HepG2 (cell line): Measurements from ENCODE around the gene AGBL2. TPM values are rescaled to one million over a fixed set of nuclear protein-coding genes. Genes with fewer than 3 reads are reported as not detected.

ENCODE experiments used
- ATAC-seq: fragments of 200-7000 bp; cut with Tn5 transposase; 3 replicates; pipeline ENCODE4 v1.9.1; 2020; ENCODE audit warnings: mild to moderate bottlenecking, moderate library complexity
- BruUV-seq: library from RNA; stranded (reverse); fragments of 400-500 nt; replicated peaks from 2 replicates; lab custom pipeline; 2021; lab: Mats Ljungman, UMichigan
- CTCF ChIA-PET: fragments of 300-600 bp; formaldehyde crosslinking; extraction: SDS; loops from one replicate; lab custom pipeline; 2021; ENCODE audit warnings: low total read pairs, inconsistent platforms, low intra/inter-chr PET ratio; lab: Yijun Ruan, JAX
- POLR2A ChIA-PET: fragments of 350-600 bp; sonication (Branson Sonifier 250); formaldehyde crosslinking; loops from one replicate; lab custom pipeline; 2020; ENCODE audit warnings: antibody characterized with exemption, inconsistent platforms; lab: Yijun Ruan, JAX
- DNase-seq: peaks from one replicate; pipeline ENCODE4 v3.0.0-alpha.2; 2015; ENCODE audit warnings: low spot score
- FAIRE-seq: peaks from 3 replicates; lab custom pipeline; 2011; peaks lifted over from hg19 to GRCh38; lab: Jason Lieb, UNC
- H2AFZ ChIP-seq: one replicate; pipeline ENCODE4 v1.6.1; 2011; ENCODE audit warnings: low read length, inconsistent platforms
- H3K27ac ChIP-seq: fragments of 300-600 bp; 3 replicates; pipeline ENCODE4 v1.8.0; 2011; ENCODE audit warnings: mixed run types, mild to moderate bottlenecking, mixed read lengths, low read length, inconsistent platforms; ENCODE audit not compliant: insufficient read depth; ENCODE audit errors: extremely low read length
- H3K27me3 ChIP-seq, 2 experiments: fragments of 200-600 bp in 1 of 2; 2 replicates in 1 of 2; 3 replicates in 1 of 2; pipeline versions ENCODE4 v1.6.0 to v1.8.0; 2011; ENCODE audit warnings: low read length in 2 of 2, mild to moderate bottlenecking in 2 of 2, moderate library complexity in 2 of 2, inconsistent platforms in 1 of 2; ENCODE audit not compliant: insufficient read depth in 2 of 2, control insufficient read depth in 1 of 2
- H3K36me3 ChIP-seq, 2 experiments: fragments of 200-600 bp in 1 of 2; replicated peaks in 1 of 2; 2 replicates in 1 of 2; 3 replicates in 1 of 2; pipeline versions ENCODE4 v1.5.1 to v1.8.0; 2011; ENCODE audit warnings: low read length in 2 of 2, inconsistent platforms in 1 of 2; ENCODE audit not compliant: insufficient read depth in 2 of 2, control insufficient read depth in 1 of 2
- H3K4me1 ChIP-seq: 2 replicates; pipeline ENCODE4 v1.5.1; 2012; ENCODE audit warnings: low read length, inconsistent platforms; ENCODE audit not compliant: insufficient read depth
- H3K4me2 ChIP-seq: 2 replicates; pipeline ENCODE4 v1.6.0; 2011; ENCODE audit warnings: low read depth, low read length, inconsistent platforms
- H3K4me3 ChIP-seq, 3 experiments: fragments of 200-600 bp in 1 of 3; sonication (generic), shearing (Covaris generic) in 1 of 3; replicated peaks in 1 of 3; 2 replicates each; pipeline ENCODE4 v1.5.1; 2011 to 2016; ENCODE audit warnings: low read length in 3 of 3, inconsistent platforms in 2 of 3, low read depth in 2 of 3, mild to moderate bottlenecking in 2 of 3, control low read depth in 1 of 3, mixed read lengths in 1 of 3; ENCODE audit not compliant: insufficient read depth in 1 of 3
- H3K79me2 ChIP-seq: one replicate; pipeline ENCODE4 v1.6.1; 2011; ENCODE audit warnings: low read length, inconsistent platforms; ENCODE audit not compliant: insufficient read depth
- H3K9ac ChIP-seq: 2 replicates; pipeline ENCODE4 v1.6.0; 2011; ENCODE audit warnings: mild to moderate bottlenecking, low read depth, low read length, inconsistent platforms; ENCODE audit not compliant: insufficient read depth
- H3K9me3 ChIP-seq: 2 replicates; pipeline ENCODE4 v1.5.1; 2012; ENCODE audit warnings: mild to moderate bottlenecking, low read length
- H4K20me1 ChIP-seq: 2 replicates; pipeline ENCODE4 v1.6.0; 2011; ENCODE audit warnings: inconsistent platforms, mild to moderate bottlenecking, low read length, moderate library complexity; ENCODE audit not compliant: insufficient read depth
- ERF ChIP-seq: IDR thresholded peaks from 2 replicates; pipeline ENCODE4 v1.6.1; 2018; ENCODE audit warnings: missing biosample characterization, missing genetic modification reagents
- GLI4 ChIP-seq: sonication (generic); formaldehyde crosslinking; IDR thresholded peaks from 2 replicates; pipeline ENCODE4 v1.5.1; 2020; ENCODE audit warnings: missing genetic modification reagents, mild to moderate bottlenecking, moderate library complexity, borderline replicate concordance
- HNRNPLL ChIP-seq: fragments of 200-400 bp; formaldehyde crosslinking; IDR thresholded peaks from 2 replicates; pipeline ENCODE4 v1.6.1; 2017; ENCODE audit warnings: mild to moderate bottlenecking, low read depth, low read length; ENCODE audit not compliant: poor library complexity, severe bottlenecking
- KAT7 ChIP-seq: IDR thresholded peaks from 2 replicates; pipeline ENCODE4 v1.6.1; 2018; ENCODE audit warnings: borderline replicate concordance, missing compliant biosample characterization
- NFE2L1 ChIP-seq: sonication (generic); formaldehyde crosslinking; IDR thresholded peaks from 2 replicates; pipeline ENCODE4 v1.4.0; 2020; ENCODE audit warnings: missing genetic modification reagents, mild to moderate bottlenecking, borderline replicate concordance
- REPIN1 ChIP-seq: sonication (generic); formaldehyde crosslinking; IDR thresholded peaks from 2 replicates; pipeline ENCODE4 v1.8.0; 2022; ENCODE audit warnings: missing genetic modification reagents, low read depth, mild to moderate bottlenecking, borderline replicate concordance
- SCMH1 ChIP-seq: sonication (generic); formaldehyde crosslinking; IDR thresholded peaks from 2 replicates; pipeline ENCODE4 v1.9.0; 2021; ENCODE audit warnings: missing genetic modification reagents, mild to moderate bottlenecking, borderline replicate concordance
- USF2 ChIP-seq, 2 experiments: sonication (generic) in 1 of 2; formaldehyde crosslinking in 1 of 2; IDR thresholded peaks; 2 replicates each; pipeline versions ENCODE4 v1.5.1 to v1.6.1; 2011 to 2020; ENCODE audit warnings: borderline replicate concordance in 1 of 2, low read depth in 1 of 2, low read length in 1 of 2, mild to moderate bottlenecking in 1 of 2, missing genetic modification reagents in 1 of 2, moderate library complexity in 1 of 2
- ZNF567 ChIP-seq: sonication (generic); formaldehyde crosslinking; IDR thresholded peaks from 2 replicates; pipeline ENCODE4 v1.8.1; 2023; ENCODE audit warnings: mild to moderate bottlenecking, missing genetic modification reagents, borderline replicate concordance
- ZNF616 ChIP-seq: sonication (generic); formaldehyde crosslinking; IDR thresholded peaks from 2 replicates; pipeline ENCODE4 v1.5.0; 2020; ENCODE audit warnings: low read depth, mild to moderate bottlenecking, missing genetic modification reagents
- ZNF878 ChIP-seq: sonication (generic); formaldehyde crosslinking; IDR thresholded peaks from 2 replicates; pipeline ENCODE4 v1.8.1; 2023; ENCODE audit warnings: mild to moderate bottlenecking, missing genetic modification reagents, moderate library complexity
- WGBS: methylation state at CpG from one replicate; pipeline ENCODE4 v1.1.6; 2017; ENCODE audit warnings: low lambda C conversion rate; 5-methylcytosine and 5-hydroxymethylcytosine counted together
- in situ Hi-C: cut with HindIII; loops from 2 replicates; pipeline ENCODE4 v1.10.0; 2017; ENCODE audit warnings: low pct_unique_long_range_greater_than_20kb; ENCODE audit not compliant: extremely low pct_ligation_motif_present
- intact Hi-C: fragments of 100-400 bp; cut with micrococcal nuclease; formaldehyde crosslinking; loops from one replicate; pipeline ENCODE4 v1.10.0; 2022; ENCODE audit not compliant: unreplicated experiment
- polyA plus RNA-seq, 8 experiments: library from polyadenylated mRNA; depleted of rRNA in 3 of 8; stranded (reverse) in 7 of 8; unstranded in 1 of 8; fragments of >200 nt; fragmentation: Illumina TruSeq in 4 of 8; extraction: Trizol in 4 of 8; gene quantifications; 2 replicates each; pipeline versions ENCODE4 v1.2.1 to v1.2.3, GENCODE V29; 2011 to 2016; ENCODE audit warnings: low read depth in 4 of 8, missing spikeins in 1 of 8, mixed read lengths in 1 of 8; ENCODE audit not compliant: insufficient read depth in 1 of 8
- total RNA-seq, 5 experiments: library from RNA; depleted of rRNA; stranded (reverse); fragments of >200 nt; fragmentation: Illumina TruSeq; extraction: Trizol; gene quantifications; 2 replicates each; pipeline ENCODE4 v1.2.3, GENCODE V29; 2016; ENCODE audit warnings: low read depth in 1 of 5

The AGBL2 gene
- total and polyA plus RNA-seq, 2 of the 13 experiments (the other 11 are each of a cell fraction or from before 2014, with no cell fraction given): 1.6 to 5.7 TPM

GRCh38 chr11:47617417-47617809 is 97.8 kb downstream of the AGBL2 start:
- Histone ChIP-seq H4K20me1 (no peaks in the 10 kb centered on the region), H3K27ac (no peak overlapping the region), H3K36me3 (peaks cover 6 to 34% of the 10 kb centered on the region in 2 experiments; a peak in 4 of 5 replicates), H3K4me1 (no peaks in the 10 kb centered on the region), H2AFZ (no peak overlapping the region), H3K9me3 (no peaks in the 10 kb centered on the region), H3K79me2 (no peaks in the 10 kb centered on the region), H3K4me2 (no peak overlapping the region), H3K9ac (no peak overlapping the region), H3K27me3 (no peaks in the 10 kb centered on the region), H3K4me3 (no peak overlapping the region)
- ChIA-PET POLR2A (interaction anchor here (0.8 to 1.0 kb wide), 2 partner anchors 30 to 39 kb away, joined by 3 read pairs; partner anchors contain the start of genes KBTBD4 and NDUFS3), CTCF (no interaction called here)
- no TSS peak for BruUV-seq
- intact Hi-C loops (no loop called here), in situ Hi-C loops (no loop called here)
- no peak for DNase-seq
- WGBS: 97% methylated on average over 3 of the region's 3 CpGs
- ATAC-seq: no peak
- FAIRE-seq: no peak
- TF ChIP-seq GLI4 (CRISPR knock-in tag) (no peak), ZNF878 (CRISPR knock-in tag) (no peak), HNRNPLL (no peak), REPIN1 (no peak), NFE2L1 (CRISPR knock-in tag) (no peak), SCMH1 (CRISPR knock-in tag) (no peak), ZNF616 (CRISPR knock-in tag) (no peak), KAT7 (no peak), ERF (CRISPR knock-in tag) (no peak), USF2 (IDR thresholded peaks at IDR 0.05; ENCODE audit: low read depth, low read length) (no peak), USF2 (CRISPR knock-in tag; IDR thresholded peaks at IDR 0.05; ENCODE audit: borderline replicate concordance) (no peak), ZNF567 (no peak)
